A549 (cell line): Measurements from ENCODE around the gene CTNNA3. TPM values are rescaled to one million over a fixed set of nuclear protein-coding genes. Genes with fewer than 3 reads are reported as not detected.
"Not testable (repeated sequence)": the region's sequence is repeated elsewhere in the genome, so short reads cannot be mapped to it uniquely, and the experiment has no call there.

Experiments
- ATAC-seq, 2 experiments: fragments of 200-7000 bp in 1 of 2; fragments of >200 bp in 1 of 2; cut with Nextera tagmentation in 1 of 2; cut with Tn5 transposase in 1 of 2; 3 replicates each; pipeline versions ENCODE4 v1.8.0 to v1.9.1; 2018 to 2020; ENCODE audit warnings: mild to moderate bottlenecking in 1 of 2, moderate library complexity in 1 of 2
- CTCF ChIA-PET: fragments of 300-600 bp; sonication (Branson Sonifier 250); formaldehyde crosslinking; extraction: SDS; loops from one replicate; lab custom pipeline; 2021; ENCODE audit warnings: antibody characterized with exemption, inconsistent platforms; lab: Yijun Ruan, JAX
- POLR2A ChIA-PET: fragments of 350-600 bp; formaldehyde crosslinking; extraction: SDS; loops from one replicate; lab custom pipeline; 2021; ENCODE audit warnings: antibody characterized with exemption, inconsistent platforms; lab: Yijun Ruan, JAX
- DNase-seq, 2 experiments: peaks; one replicate each; pipeline versions ENCODE4 v3.0.0 to v3.0.0-alpha.2; 2011 to 2016; ENCODE audit warnings: low read depth in 1 of 2, low spot score in 1 of 2
- FAIRE-seq: peaks from 2 replicates; lab custom pipeline; 2011; peaks lifted over from hg19 to GRCh38; lab: Jason Lieb, UNC
- H3K27ac ChIP-seq, 2 experiments: fragments of >200 bp; sonication (Bioruptor Twin); formaldehyde crosslinking; 3 replicates each; pipeline ENCODE4 v1.5.1; 2016 to 2017
- H3K4me1 ChIP-seq: fragments of >200 bp; sonication (Bioruptor Twin); formaldehyde crosslinking; 3 replicates; pipeline ENCODE4 v1.6.1; 2016
- H3K4me2 ChIP-seq: fragments of >200 bp; sonication (Bioruptor Twin); formaldehyde crosslinking; 3 replicates; pipeline ENCODE4 v1.6.1; 2016
- H3K4me3 ChIP-seq: fragments of >200 bp; sonication (Bioruptor Twin); formaldehyde crosslinking; 3 replicates; pipeline ENCODE4 v1.5.1; 2016
- H3K9me3 ChIP-seq: fragments of >200 bp; sonication (Bioruptor Twin); formaldehyde crosslinking; 3 replicates; pipeline ENCODE4 v1.6.1; 2016
- CBX2 ChIP-seq: fragments of 200-600 bp; sonication (generic); IDR thresholded peaks from 2 replicates; pipeline ENCODE4 v1.6.1; 2016; ENCODE audit warnings: low read depth, mild to moderate bottlenecking, borderline replicate concordance
- CHD2 ChIP-seq: fragments of 150-350 bp; IDR thresholded peaks from 2 replicates; pipeline ENCODE4 v1.6.1; 2014; ENCODE audit warnings: low read length; ENCODE audit not compliant: partially characterized antibody
- FOSB ChIP-seq: fragments of 250-450 bp; sonication (Bioruptor Pico); IDR thresholded peaks from 2 replicates; pipeline ENCODE4 v1.5.0; 2020; ENCODE audit warnings: mild to moderate bottlenecking, moderate library complexity
- FOSL2 ChIP-seq, 2 experiments: fragments of 450-650 bp in 1 of 2; fragments of >200 bp in 1 of 2; sonication (Bioruptor Twin) in 1 of 2; formaldehyde crosslinking; IDR thresholded peaks; 2 replicates each; pipeline versions ENCODE4 v1.5.0 to v1.6.1; 2016 to 2020; ENCODE audit warnings: mild to moderate bottlenecking in 1 of 2, moderate library complexity in 1 of 2
- HEYL ChIP-seq: fragments of 250-450 bp; sonication (Bioruptor Pico); IDR thresholded peaks from 2 replicates; pipeline ENCODE4 v1.8.0; 2021; ENCODE audit warnings: mild to moderate bottlenecking, moderate library complexity
- HOXB5 ChIP-seq: fragments of 250-450 bp; sonication (Bioruptor Pico); IDR thresholded peaks from 2 replicates; pipeline ENCODE4 v1.5.0; 2020; ENCODE audit warnings: mild to moderate bottlenecking, moderate library complexity
- KDM1A ChIP-seq: fragments of 200-600 bp; sonication (generic); IDR thresholded peaks from 2 replicates; pipeline ENCODE4 v1.6.1; 2016; ENCODE audit warnings: low read depth, mild to moderate bottlenecking
- MAFK ChIP-seq: fragments of 450-650 bp; IDR thresholded peaks from 2 replicates; pipeline ENCODE4 v1.6.1; 2014; ENCODE audit not compliant: partially characterized antibody
- POLR2A ChIP-seq: IDR thresholded peaks from 2 replicates; pipeline ENCODE4 v1.6.1; 2012; ENCODE audit warnings: mild to moderate bottlenecking, low read length
- POLR2AphosphoS2 ChIP-seq: conservative IDR thresholded peaks from 2 replicates; pipeline ENCODE4 v1.6.1; 2012; ENCODE audit warnings: low read length, improper control_type of control experiment, inconsistent platforms
- RAD21 ChIP-seq, 2 experiments: fragments of >200 bp in 1 of 2; sonication (Bioruptor Twin) in 1 of 2; formaldehyde crosslinking in 1 of 2; IDR thresholded peaks in 1 of 2; conservative IDR thresholded peaks in 1 of 2; 2 replicates in 1 of 2; 3 replicates in 1 of 2; pipeline ENCODE4 v1.6.1; 2012 to 2018; ENCODE audit warnings: inconsistent platforms in 1 of 2
- RARB ChIP-seq: fragments of 250-450 bp; sonication (Bioruptor Pico); IDR thresholded peaks from 2 replicates; pipeline ENCODE4 v1.8.0; 2021; ENCODE audit warnings: mild to moderate bottlenecking, moderate library complexity
- TP53 ChIP-seq: fragments of 250-450 bp; sonication (Bioruptor Pico); IDR thresholded peaks from 2 replicates; pipeline ENCODE4 v1.5.0; 2021; ENCODE audit warnings: mild to moderate bottlenecking, moderate library complexity
- ZC3H11A ChIP-seq: fragments of 450-650 bp; IDR thresholded peaks from 2 replicates; pipeline ENCODE4 v1.6.1; 2014; ENCODE audit warnings: antibody characterized with exemption, mild to moderate bottlenecking
- ZSCAN20 ChIP-seq: fragments of 250-450 bp; sonication (Bioruptor Pico); IDR thresholded peaks from 2 replicates; pipeline ENCODE4 v1.8.0; 2022; ENCODE audit warnings: mild to moderate bottlenecking, moderate library complexity
- WGBS: methylation state at CpG from one replicate; pipeline ENCODE4 v1.1.6; 2017; ENCODE audit errors: missing lambda C conversion rate; 5-methylcytosine and 5-hydroxymethylcytosine counted together
- polyA plus RNA-seq, 4 experiments: library from polyadenylated mRNA; depleted of rRNA in 3 of 4; stranded (reverse); fragments of >200 nt; fragmentation: RNase III in 1 of 4; extraction: RNeasy Plus Mini Kit Qiagen cat#74134 plus additional on column Dnase treatment in 1 of 4; gene quantifications; 2 replicates in 3 of 4; 3 replicates in 1 of 4; pipeline ENCODE4 v1.2.3, GENCODE V29; 2011 to 2017
- TF ChIP-seq, protein P1 (sequence below): fragments of 150-350 bp; IDR thresholded peaks from 2 replicates; pipeline ENCODE4 v1.6.1; 2014; ENCODE audit warnings: low read depth, mild to moderate bottlenecking, low read length
- TF ChIP-seq, protein P2 (sequence below): fragments of >200 bp; sonication (Bioruptor Twin); formaldehyde crosslinking; IDR thresholded peaks from 3 replicates; pipeline ENCODE4 v1.6.1; 2016
- TF ChIP-seq, protein P3 (sequence below): fragments of >200 bp; sonication (Bioruptor Twin); formaldehyde crosslinking; IDR thresholded peaks from 3 replicates; pipeline ENCODE4 v1.5.1; 2016

Gene CTNNA3
- polyA plus RNA-seq, 2 of the 4 experiments (the other 2 are of a cell fraction), result not detected

DNA sequence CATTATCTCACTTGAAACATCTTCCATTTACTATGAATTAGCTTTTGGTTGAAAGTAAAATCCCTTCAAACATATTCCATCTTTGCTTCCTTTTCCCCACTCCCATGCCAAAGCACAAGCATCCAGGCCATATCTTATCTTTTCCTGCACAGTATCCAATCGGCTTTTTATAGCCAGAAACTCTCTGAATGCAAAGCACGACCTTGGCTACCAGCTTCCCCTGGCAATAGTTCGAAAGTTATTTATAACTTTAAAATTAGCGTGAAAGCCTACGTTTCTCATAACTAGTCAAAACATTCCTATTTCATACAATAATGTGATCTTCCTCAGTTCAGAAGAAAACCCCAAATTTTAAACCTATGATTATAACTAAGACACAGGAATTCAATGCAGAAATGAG lies 440 bp downstream of the CTNNA3 start:
- no peak for FAIRE-seq
- CTCF ChIA-PET, result interaction anchor here (5.1 kb wide), 1 partner anchor 84 kb away, joined by 143 read pairs; no protein-coding TSS in a partner anchor

DNA sequence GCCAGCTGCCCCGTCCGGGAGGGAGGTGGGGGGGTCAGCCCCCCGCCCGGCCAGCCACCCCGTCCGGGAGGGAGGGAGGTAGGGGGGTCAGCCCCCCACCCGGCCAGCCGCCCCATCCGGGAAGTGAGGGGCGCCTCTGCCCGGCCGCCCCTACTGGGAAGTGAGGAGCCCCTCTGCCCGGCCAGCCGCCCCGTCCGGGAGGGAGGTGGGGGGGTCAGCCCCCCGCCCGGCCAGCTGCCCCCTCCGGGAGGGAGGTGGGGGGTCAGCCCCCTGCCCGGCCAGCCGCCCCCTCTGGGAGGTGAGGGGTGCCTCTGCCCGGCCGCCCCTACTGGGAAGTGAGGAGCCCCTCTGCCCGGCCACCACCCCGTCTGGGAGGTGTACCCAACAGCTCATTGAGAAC lies 4.1 kb downstream of the CTNNA3 start:
- FAIRE-seq, POLR2A ChIA-PET, H3K27ac ChIP-seq, H3K9me3 ChIP-seq, CTCF ChIA-PET, DNase-seq, H3K4me2 ChIP-seq, H3K4me1 ChIP-seq, ATAC-seq, H3K4me3 ChIP-seq: not testable (repeated sequence)
- no CpG with 5 or more reads among the region's 25 CpGs for WGBS

More for the DNA sequence above, 440 bp downstream of the CTNNA3 start:
- Histone ChIP-seq H3K27ac (no peak overlapping the region), H3K9me3 (no peaks in the 10 kb centered on the region), H3K4me3 (no peak overlapping the region), H3K4me1 (no peaks in the 10 kb centered on the region), H3K4me2 (no peak overlapping the region)
- 31% methylated on average over 5 of the region's 5 CpGs for WGBS
- no peak for ATAC-seq
- no peak for DNase-seq
- TF ChIP-seq CBX2 (no peak), POLR2AphosphoS2 (no peak), RARB (CRISPR knock-in tag) (no peak), ZSCAN20 (CRISPR knock-in tag) (no peak), HOXB5 (no peak), FOSL2 (IDR thresholded peaks at IDR 0.05) (no peak), FOSL2 (CRISPR knock-in tag; IDR thresholded peaks at IDR 0.05) (no peak), POLR2A (no peak), FOSB (no peak), ZC3H11A (no peak), HEYL (CRISPR knock-in tag) (no peak), KDM1A (no peak), RAD21 (conservative IDR thresholded peaks at IDR 0.05 in 1 of 2, IDR thresholded peaks at IDR 0.05 in 1 of 2) (no peak), TP53 (no peak), CHD2 (no peak)
- TF ChIP-seq, protein P1, sequence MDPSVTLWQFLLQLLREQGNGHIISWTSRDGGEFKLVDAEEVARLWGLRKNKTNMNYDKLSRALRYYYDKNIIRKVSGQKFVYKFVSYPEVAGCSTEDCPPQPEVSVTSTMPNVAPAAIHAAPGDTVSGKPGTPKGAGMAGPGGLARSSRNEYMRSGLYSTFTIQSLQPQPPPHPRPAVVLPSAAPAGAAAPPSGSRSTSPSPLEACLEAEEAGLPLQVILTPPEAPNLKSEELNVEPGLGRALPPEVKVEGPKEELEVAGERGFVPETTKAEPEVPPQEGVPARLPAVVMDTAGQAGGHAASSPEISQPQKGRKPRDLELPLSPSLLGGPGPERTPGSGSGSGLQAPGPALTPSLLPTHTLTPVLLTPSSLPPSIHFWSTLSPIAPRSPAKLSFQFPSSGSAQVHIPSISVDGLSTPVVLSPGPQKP, result no peak
- TF ChIP-seq, protein P2, sequence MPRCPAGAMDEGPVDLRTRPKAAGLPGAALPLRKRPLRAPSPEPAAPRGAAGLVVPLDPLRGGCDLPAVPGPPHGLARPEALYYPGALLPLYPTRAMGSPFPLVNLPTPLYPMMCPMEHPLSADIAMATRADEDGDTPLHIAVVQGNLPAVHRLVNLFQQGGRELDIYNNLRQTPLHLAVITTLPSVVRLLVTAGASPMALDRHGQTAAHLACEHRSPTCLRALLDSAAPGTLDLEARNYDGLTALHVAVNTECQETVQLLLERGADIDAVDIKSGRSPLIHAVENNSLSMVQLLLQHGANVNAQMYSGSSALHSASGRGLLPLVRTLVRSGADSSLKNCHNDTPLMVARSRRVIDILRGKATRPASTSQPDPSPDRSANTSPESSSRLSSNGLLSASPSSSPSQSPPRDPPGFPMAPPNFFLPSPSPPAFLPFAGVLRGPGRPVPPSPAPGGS, result no peak
- TF ChIP-seq, protein P3, sequence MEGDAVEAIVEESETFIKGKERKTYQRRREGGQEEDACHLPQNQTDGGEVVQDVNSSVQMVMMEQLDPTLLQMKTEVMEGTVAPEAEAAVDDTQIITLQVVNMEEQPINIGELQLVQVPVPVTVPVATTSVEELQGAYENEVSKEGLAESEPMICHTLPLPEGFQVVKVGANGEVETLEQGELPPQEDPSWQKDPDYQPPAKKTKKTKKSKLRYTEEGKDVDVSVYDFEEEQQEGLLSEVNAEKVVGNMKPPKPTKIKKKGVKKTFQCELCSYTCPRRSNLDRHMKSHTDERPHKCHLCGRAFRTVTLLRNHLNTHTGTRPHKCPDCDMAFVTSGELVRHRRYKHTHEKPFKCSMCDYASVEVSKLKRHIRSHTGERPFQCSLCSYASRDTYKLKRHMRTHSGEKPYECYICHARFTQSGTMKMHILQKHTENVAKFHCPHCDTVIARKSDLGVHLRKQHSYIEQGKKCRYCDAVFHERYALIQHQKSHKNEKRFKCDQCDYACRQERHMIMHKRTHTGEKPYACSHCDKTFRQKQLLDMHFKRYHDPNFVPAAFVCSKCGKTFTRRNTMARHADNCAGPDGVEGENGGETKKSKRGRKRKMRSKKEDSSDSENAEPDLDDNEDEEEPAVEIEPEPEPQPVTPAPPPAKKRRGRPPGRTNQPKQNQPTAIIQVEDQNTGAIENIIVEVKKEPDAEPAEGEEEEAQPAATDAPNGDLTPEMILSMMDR, result no peak
- POLR2A ChIA-PET, result no interaction called here

DNA sequence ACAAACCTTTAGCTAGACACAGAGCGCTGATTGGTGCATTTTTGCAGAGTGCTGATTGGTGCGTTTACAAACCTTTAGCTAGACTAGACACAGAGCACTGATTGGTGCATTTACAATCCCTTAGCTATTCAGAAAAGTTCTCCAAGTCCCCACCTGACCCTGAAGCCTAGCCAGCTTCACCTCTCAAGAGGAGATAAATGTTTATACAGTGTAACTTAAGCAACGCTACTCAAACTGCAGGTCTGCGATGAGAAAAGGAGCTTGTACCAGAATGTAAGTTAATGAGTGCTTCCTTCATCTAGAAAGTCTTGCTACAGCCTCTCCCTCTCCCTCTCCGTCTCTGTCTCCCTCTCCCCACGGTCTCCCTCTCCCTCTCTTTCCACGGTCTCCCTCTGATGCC lies 5.5 kb downstream of the CTNNA3 start:
- ATAC-seq, H3K4me1 ChIP-seq, H3K4me3 ChIP-seq, H3K9me3 ChIP-seq, POLR2A ChIA-PET, DNase-seq, FAIRE-seq, H3K4me2 ChIP-seq, H3K27ac ChIP-seq: not testable (repeated sequence)
- 52% methylated on average over 7 of the region's 7 CpGs for whole genome bisulfite sequencing
- CTCF ChIA-PET, result interaction anchor here (0.6 to 1.1 kb wide), 2 partner anchors 18 to 89 kb away, joined by 3 to 8 read pairs; no protein-coding TSS in a partner anchor
- peak; percentile 20 for TF ChIP-seq MAFK
